NCI-H2227 (cell line): ENCODE measurements around the gene PTRH2.
"Not testable (repeated sequence)": the region's sequence is repeated elsewhere in the genome, so short reads cannot be mapped to it uniquely, and the experiment has no call there.

Source experiments
- DNase-seq: peaks from one replicate; lab custom pipeline; 2025; ENCODE audit not compliant: unreplicated experiment; lab: John Stamatoyannopoulos, UW

Gene PTRH2

DNA sequence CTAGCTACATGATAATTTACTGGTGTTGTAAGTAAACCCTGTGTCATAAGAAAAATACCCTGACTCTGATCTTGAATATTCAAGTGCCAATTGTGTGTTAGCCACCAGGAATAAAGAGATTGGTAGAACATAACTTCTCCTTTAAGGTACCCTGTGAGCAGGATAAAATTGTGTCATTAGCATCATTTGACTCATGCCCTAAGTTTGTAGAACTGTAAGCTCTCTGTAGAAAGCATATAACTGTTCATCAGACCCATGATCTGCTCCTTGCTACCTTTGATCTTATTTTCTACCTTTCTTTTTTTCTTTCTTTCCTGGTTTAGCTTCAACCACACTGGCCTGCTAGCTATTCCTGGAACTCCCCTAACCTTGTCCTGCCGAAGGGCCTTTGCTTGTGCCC lies 35.8 kb downstream of the PTRH2 start:
- DNase-seq: no peak

DNA sequence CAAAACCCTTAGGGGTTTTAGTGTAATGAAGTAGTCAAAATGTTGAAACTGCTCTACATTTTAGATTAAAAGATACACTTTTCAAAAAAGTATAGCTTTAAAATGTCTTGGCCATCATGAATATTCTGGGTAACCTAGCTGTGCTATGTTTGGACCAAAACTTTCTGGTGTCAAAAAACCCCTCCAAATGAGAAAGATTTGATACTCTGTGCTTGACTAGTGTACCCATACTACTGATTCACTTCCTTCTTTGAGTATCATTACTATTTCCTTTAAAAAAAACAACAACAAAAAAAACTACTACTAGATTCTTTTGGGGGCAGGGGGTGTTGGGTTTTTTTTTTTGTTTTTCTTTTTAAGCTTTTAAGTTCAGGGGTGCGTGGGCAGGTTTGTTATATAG lies 37.3 kb downstream of the PTRH2 start:
- DNase-seq: no peak

DNA sequence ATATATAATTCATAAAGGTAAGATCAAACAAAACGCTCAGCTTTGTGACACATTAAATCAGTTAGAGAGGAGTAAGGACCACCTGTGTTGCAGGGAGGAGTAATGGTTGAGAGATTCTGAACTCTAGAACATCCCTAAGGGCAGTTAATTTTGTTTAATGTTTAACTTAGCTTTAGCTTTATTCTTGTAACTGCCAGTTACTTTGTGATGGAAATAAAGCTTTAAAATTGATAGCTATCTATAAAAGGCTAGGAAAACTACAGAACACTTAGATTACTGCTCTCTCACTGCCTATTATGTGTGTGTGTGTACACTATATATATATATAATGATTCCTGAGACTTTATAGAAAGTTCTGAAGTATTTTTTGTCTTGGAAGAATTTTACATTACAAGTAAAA lies 37.8 kb downstream of the PTRH2 start:
- DNase-seq: no peak

DNA sequence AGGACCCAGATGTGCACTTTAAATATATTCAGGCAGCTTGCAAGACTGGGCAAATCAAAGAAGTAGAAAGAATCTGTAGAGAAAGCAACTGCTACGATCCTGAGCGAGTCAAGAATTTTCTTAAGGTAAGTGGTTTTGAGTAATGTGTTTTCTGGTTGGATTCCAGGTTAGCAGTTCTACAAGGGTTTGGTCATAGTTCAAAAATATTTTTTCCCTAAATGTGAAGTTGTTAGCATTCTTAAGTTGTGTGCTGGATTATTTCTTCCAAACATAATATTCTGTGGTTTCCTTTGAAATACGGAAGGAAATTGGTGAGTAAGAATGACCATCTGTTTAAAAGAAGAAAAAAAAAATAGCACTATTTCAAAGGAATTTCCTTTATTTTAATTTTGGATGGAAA lies 38.4 kb downstream of the PTRH2 start:
- no peak for DNase-seq

DNA sequence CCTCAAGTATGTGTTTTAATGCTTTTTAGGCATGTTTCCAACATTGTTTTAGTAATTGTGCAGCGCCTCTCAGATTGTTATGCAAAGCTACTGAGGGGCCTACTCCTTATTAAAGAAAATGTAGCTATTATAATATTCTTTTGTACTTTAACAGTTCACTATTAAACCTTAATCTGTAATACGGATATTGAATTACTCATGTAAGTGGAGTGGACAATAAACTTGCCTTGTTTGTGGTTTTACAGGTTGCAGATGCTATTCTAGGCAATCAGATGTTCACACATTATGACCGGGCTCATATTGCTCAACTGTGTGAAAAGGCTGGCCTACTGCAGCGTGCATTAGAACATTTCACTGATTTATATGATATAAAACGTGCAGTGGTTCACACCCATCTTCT lies 41.0 kb downstream of the PTRH2 start:
- DNase-seq: peak; percentile 8

DNA sequence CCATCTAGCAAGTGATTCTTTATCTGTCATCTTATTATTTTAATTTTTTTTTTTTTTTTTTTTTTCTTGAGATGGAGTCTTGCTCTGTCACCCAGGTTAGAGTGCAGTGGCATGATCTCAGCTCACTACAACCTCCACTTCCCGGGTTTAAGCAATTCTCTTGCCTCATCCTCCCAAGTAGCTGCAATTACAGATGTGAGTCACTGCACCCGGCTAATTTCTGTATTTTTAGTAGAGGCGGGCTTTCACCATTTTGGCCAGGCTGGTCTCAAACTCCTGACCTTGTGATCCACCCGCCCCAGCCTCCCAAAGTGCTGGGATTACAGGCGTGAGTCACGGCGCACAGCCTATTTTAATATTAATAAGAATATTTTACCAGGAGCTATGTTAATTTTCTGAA lies 50.6 kb downstream of the PTRH2 start:
- DNase-seq: not testable (repeated sequence)

DNA sequence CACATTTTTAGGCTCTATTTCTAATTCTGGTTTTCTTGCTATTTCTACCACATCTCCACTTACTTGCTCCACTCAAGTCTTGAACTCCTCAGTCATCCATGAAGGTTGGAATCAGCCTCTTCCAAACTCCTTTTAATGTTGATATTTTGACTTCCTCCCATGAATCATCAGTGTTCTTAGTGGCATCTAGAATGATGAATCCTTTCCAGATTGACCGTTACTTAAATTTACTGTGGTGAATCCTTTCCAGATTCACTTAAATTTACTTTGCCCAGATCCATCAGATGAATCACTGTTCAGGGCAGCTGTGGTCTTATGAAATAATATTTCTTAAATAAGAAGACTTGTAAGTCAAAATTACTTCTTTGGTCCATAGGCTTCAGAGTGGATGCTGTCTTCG lies 55.1 kb downstream of the PTRH2 start:
- no peak for DNase-seq

DNA sequence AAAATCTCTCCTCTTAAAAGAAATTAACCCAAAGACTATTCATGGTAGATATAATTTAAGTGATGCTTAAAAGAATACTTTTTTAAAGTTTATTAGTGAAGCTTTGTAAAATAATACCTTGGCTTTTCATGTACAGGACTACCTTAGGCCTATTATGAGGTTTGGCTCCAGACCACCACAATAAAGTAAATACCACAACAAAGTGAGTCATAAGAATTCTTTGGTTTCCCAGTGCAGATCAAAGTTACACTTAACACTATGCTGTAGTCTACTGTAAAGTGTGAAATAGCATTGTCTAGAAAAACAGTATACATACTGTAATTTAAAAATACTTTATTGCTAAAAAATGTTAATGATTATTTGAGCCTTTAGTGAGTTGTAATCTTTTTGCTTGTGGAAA lies 55.9 kb downstream of the PTRH2 start:
- DNase-seq: no peak

DNA sequence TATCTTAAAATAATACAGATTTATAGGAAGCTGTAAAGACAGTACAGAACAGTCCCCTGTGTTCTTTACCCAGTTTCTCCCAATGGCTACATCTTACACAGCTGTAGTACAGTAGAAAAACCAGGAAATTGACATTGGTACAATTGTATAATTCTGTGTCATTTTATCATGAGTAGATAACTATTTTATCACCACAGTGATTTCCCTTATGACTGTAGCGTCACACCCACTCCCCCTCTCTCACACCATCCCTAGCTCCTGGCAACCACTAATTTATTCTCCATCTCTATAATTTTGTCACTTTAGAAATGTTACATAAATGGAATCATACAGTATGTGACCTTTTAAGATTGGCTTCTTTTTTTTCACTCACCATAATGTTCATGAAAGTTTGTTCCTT lies 56.6 kb downstream of the PTRH2 start:
- no peak for DNase-seq

DNA sequence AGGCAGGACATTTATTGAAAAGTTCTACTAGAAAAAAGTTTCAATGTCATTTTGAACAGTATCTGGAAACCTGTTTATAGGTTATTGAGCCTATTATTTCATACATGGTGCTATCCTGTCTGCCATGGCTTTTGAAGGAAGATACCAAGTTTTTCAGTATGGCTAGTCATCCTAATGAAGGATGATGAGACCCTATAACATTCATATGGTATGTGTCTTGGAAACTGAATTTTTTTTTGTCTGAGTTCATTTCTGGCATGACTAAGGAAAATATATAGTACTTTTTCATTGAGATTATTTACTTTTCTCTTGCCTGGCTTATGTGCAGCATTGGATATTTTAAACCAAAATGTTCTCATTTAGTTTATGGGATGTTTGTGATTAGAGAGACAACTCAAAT lies 57.3 kb downstream of the PTRH2 start:
- no peak for DNase-seq
